Suprapubic skin (tissue), 3 donors: ENCODE data around the gene PRKAG3.

Source experiments
- CTCF ChIP-seq, 2 donors: fragments of 200-600 bp in 1 of 2; fragments of 450-650 bp in 1 of 2; sonication (generic) in 1 of 2; IDR thresholded peaks; one replicate each; pipeline ENCODE4 v1.5.1; 2016 to 2019; ENCODE audit warnings: antibody characterized with exemption in 2 of 2, mild to moderate bottlenecking in 1 of 2, moderate library complexity in 1 of 2
- POLR2A ChIP-seq, 2 donors: fragments of 450-650 bp; IDR thresholded peaks; one replicate each; pipeline ENCODE4 v1.6.1; 2017; ENCODE audit warnings: antibody characterized with exemption in 2 of 2, mild to moderate bottlenecking in 2 of 2, moderate library complexity in 2 of 2

- no peak for TF ChIP-seq CTCF (IDR thresholded peaks at IDR 0.05)
- TF ChIP-seq POLR2A (IDR thresholded peaks at IDR 0.05): no peak
These were observed 28.0 kb upstream of the PRKAG3 start, which contains the start of gene WNT6 for GRCh38 chr2:218859556-218859987.
